GM12873 (cell line): ENCODE data around the gene CHRNA1.
A peak's percentile ranks its signal among the peaks of the same experiment; 100 is the strongest.

Source experiments
- TF ChIP-seq, protein P1 (sequence below): IDR thresholded peaks from 2 replicates; pipeline ENCODE4 v1.5.1; 2012; ENCODE audit warnings: low read depth, mild to moderate bottlenecking, moderate library complexity, low read length, control low read depth; ENCODE audit not compliant: insufficient read depth; ENCODE audit errors: missing control alignments

CHRNA1 gene

GRCh38 chr2:174716785-174717184 is 47.5 kb downstream of the CHRNA1 start:
- TF ChIP-seq, protein P1, sequence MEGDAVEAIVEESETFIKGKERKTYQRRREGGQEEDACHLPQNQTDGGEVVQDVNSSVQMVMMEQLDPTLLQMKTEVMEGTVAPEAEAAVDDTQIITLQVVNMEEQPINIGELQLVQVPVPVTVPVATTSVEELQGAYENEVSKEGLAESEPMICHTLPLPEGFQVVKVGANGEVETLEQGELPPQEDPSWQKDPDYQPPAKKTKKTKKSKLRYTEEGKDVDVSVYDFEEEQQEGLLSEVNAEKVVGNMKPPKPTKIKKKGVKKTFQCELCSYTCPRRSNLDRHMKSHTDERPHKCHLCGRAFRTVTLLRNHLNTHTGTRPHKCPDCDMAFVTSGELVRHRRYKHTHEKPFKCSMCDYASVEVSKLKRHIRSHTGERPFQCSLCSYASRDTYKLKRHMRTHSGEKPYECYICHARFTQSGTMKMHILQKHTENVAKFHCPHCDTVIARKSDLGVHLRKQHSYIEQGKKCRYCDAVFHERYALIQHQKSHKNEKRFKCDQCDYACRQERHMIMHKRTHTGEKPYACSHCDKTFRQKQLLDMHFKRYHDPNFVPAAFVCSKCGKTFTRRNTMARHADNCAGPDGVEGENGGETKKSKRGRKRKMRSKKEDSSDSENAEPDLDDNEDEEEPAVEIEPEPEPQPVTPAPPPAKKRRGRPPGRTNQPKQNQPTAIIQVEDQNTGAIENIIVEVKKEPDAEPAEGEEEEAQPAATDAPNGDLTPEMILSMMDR: no peak

- TF ChIP-seq, protein P1: no peak
These were observed 50.6 kb downstream of the CHRNA1 start for GRCh38 chr2:174713686-174714085.

- TF ChIP-seq, protein P1: no peak
These were observed 53.1 kb downstream of the CHRNA1 start for GRCh38 chr2:174711206-174711605.

DNA sequence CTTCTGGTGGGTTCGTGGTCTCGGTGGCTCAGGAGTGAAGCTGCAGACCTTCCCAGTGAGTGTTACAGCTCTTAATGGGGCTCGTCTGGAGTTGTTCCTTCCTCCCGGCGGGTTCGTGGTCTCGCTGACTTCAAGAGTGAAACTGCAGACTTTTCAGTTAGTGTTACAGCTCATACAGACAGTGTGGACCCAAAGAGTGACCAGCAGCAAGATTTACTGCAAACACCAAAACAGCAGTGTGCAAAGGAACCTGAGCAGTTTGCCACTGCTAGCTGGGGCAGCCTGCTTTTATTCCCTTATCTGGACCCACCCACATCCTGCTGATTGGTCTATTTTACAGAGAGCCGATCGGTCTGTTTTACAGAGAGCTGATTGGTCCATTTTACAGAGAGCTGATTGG is 55.6 kb downstream of the CHRNA1 start:
- TF ChIP-seq, protein P1: no peak

- TF ChIP-seq, protein P1: peak; percentile 4
These were observed 59.0 kb downstream of the CHRNA1 start for GRCh38 chr2:174705321-174705720.

- TF ChIP-seq, protein P1: no peak
These were observed 59.6 kb downstream of the CHRNA1 start for GRCh38 chr2:174704642-174705041.

DNA sequence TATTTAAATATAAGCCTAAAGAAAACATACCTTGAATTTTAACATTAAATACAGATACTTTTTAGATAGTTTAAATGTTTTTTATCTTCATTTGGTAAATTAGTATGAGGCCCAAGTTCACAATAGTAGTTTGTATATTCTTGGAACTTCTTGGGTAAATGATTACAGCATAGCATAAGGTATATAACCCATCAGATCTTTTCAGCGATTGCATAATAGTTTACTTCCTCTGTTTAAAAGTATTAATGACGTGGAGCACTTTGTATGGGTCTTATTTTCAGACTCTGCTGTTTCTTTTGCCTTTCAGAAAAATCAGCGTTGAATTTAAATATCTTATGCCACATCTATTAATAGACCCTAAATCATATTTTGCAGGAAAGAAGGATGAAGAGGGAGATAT is 60.2 kb downstream of the CHRNA1 start:
- TF ChIP-seq, protein P1: no peak
